Measurements from ENCODE around the gene RHBDL1.

RHBDL1 gene

DNA sequence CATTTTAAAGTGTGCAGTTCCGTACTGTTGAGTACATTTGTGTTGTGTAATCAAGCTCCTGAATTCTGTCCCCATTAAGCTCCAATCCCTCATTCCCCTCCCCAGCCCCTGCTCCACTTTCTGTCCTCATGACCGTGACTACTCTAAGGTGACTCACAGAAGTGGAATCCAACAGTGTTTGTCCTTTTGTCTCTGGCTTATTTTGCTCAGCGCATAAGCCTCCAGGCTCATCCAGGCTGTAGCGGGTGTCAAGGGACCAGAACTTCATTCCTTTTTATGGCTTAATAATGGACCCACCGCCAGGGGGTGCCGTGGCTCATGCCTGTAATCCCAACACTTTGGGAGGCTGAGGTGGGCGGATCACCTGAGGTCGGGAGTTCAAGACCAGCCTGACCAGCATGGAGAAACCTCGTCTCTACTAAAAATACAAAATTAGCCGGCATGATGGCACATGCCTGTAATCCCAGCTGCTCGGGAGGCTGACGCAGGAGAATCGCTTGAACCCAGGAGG, 37.3 kb downstream of the RHBDL1 start:
- TF ChIP-seq, protein P1, sequence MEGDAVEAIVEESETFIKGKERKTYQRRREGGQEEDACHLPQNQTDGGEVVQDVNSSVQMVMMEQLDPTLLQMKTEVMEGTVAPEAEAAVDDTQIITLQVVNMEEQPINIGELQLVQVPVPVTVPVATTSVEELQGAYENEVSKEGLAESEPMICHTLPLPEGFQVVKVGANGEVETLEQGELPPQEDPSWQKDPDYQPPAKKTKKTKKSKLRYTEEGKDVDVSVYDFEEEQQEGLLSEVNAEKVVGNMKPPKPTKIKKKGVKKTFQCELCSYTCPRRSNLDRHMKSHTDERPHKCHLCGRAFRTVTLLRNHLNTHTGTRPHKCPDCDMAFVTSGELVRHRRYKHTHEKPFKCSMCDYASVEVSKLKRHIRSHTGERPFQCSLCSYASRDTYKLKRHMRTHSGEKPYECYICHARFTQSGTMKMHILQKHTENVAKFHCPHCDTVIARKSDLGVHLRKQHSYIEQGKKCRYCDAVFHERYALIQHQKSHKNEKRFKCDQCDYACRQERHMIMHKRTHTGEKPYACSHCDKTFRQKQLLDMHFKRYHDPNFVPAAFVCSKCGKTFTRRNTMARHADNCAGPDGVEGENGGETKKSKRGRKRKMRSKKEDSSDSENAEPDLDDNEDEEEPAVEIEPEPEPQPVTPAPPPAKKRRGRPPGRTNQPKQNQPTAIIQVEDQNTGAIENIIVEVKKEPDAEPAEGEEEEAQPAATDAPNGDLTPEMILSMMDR (IDR thresholded peaks at IDR 0.05): peak; percentile 80

GRCh38 chr16:714079-714478, 38.6 kb downstream of the RHBDL1 start:
- H3K27ac ChIP-seq: peak overlapping the region; percentile 98

More for the DNA sequence above, 37.3 kb downstream of the RHBDL1 start:
- H3K27ac ChIP-seq: peak overlapping the region; percentile 42; the same call in 1 of the 2 replicates

DNA sequence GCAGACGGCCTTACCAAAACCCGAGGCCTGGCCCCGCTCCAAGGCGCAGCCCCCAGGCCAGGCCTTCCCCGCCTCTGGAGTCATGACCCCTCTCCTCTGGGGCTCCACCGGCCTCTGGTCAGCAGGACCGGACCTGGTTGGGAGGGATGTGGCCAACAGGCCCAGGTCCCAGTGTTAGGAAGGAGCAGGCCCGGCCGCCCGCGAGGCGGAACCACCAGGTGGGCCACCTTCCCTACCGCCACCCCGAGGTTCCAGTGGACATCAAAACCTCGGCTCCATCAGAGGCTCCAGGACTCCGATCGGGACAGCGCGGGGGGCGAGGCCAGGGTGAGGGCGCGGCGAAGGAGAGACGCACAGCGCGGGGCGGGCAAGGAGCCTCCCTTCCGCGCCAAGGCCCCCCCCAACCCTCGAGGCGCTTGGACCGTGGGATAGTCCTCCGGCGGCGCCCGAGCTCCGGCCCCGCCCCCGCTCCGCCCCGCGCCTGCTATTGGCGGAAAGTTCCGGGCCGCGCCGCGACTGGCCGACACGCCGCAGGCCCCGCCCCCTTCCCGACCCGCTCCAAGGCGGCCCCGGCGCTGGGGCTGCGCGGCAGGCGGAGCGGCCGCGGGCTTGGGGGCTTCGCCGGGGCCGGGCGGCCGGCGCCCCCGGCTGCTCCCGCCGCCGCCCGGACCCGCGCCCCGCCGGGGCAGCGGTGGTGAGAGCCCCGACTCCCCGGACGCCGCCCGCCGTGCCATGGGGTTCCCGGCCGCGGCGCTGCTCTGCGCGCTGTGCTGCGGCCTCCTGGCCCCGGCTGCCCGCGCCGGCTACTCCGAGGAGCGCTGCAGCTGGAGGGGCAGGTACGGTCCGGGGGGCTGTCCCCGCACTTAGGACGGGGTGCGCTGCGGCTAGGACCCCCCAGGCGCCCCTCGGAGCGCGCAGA, 39.3 kb downstream of the RHBDL1 start, which contains the start of gene METRN:
METRN (plus strand) TSS at position 561 of the 919 bp plus-strand sequence; CDS start at position 733, 172 bp downstream.
- TF ChIP-seq, protein P1 (IDR thresholded peaks at IDR 0.05): no peak
- no peak for TF ChIP-seq ZFX (IDR thresholded peaks at IDR 0.05; ENCODE audit: borderline replicate concordance)
- H3K27ac ChIP-seq: peak within 1 kb of the TSS; percentile 98

More at GRCh38 chr16:714079-714478, 38.6 kb downstream of the RHBDL1 start:
- TF ChIP-seq, protein P1 (IDR thresholded peaks at IDR 0.05): no peak
- TF ChIP-seq ZFX (IDR thresholded peaks at IDR 0.05; ENCODE audit: borderline replicate concordance): no peak

- H3K27ac ChIP-seq: peak overlapping the region; percentile 98
- TF ChIP-seq ZFX (IDR thresholded peaks at IDR 0.05; ENCODE audit: borderline replicate concordance): no peak
- TF ChIP-seq, protein P1 (IDR thresholded peaks at IDR 0.05): peak; percentile 68
These were observed 40.2 kb downstream of the RHBDL1 start for GRCh38 chr16:715477-716199.

DNA sequence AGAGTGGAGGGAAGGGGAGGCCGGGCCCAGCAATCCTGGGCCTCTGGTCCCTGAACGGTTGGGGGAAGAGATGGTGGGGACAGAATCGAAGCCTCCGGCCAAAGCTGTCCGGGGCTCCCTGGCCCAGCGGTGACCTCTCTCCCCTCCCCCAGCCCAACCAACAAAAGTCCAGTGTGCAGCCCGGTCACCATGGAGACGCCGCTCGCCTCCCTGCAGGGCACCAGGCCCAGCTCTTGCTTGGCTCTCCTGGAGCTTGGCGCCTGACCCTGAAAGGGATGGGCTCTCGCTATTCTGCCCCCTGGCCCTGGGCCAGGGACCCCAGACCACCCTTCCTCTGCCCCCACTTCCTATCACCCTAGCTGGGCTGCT, 40.7 kb downstream of the RHBDL1 start:
- H3K27ac ChIP-seq: peak overlapping the region; percentile 98

GRCh38 chr16:716768-717325, 41.4 kb downstream of the RHBDL1 start:
- peak overlapping the region; percentile 98 for H3K27ac ChIP-seq
- TF ChIP-seq, protein P1 (IDR thresholded peaks at IDR 0.05): no peak
- no peak for TF ChIP-seq ZFX (IDR thresholded peaks at IDR 0.05; ENCODE audit: borderline replicate concordance)

More for the DNA sequence above, 40.7 kb downstream of the RHBDL1 start:
- TF ChIP-seq, protein P1 (IDR thresholded peaks at IDR 0.05): no peak
- no peak for TF ChIP-seq ZFX (IDR thresholded peaks at IDR 0.05; ENCODE audit: borderline replicate concordance)

All from 22Rv1 (cell line).